ENCODE results near the gene RBM33.

DNA sequence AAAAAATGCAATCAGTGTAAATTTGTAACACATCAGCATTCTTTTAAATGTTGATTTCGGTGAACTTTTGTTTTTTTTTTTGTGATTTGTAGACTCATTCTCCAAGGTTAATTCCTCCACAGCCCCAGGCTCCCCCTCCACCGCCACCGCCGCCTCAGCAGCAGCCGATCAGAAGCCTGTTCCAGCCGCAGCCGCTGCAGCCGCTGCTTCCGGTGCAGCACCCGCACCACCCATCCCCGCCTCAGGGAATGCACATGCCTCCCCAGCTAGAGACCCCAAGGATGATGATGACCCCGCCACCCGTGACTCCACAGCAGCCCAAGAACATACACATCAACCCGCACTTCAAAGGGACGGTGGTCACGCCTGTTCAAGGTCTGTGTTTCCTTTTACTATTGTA is 66.6 kb downstream of the RBM33 start:
- TF ChIP-seq, protein P1, sequence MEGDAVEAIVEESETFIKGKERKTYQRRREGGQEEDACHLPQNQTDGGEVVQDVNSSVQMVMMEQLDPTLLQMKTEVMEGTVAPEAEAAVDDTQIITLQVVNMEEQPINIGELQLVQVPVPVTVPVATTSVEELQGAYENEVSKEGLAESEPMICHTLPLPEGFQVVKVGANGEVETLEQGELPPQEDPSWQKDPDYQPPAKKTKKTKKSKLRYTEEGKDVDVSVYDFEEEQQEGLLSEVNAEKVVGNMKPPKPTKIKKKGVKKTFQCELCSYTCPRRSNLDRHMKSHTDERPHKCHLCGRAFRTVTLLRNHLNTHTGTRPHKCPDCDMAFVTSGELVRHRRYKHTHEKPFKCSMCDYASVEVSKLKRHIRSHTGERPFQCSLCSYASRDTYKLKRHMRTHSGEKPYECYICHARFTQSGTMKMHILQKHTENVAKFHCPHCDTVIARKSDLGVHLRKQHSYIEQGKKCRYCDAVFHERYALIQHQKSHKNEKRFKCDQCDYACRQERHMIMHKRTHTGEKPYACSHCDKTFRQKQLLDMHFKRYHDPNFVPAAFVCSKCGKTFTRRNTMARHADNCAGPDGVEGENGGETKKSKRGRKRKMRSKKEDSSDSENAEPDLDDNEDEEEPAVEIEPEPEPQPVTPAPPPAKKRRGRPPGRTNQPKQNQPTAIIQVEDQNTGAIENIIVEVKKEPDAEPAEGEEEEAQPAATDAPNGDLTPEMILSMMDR (IDR thresholded peaks at IDR 0.05; ENCODE audit: borderline replicate concordance, extremely low read depth, low read length, poor library complexity, severe bottlenecking), result no peak
- no peak for TF ChIP-seq EZH2 (IDR thresholded peaks at IDR 0.05; ENCODE audit: borderline replicate concordance, low read depth, low read length, severe bottlenecking)
